A549 (cell line): Measurements from ENCODE around the gene PRMT3. TPM values are rescaled to one million over a fixed set of nuclear protein-coding genes. Genes with fewer than 3 reads are reported as not detected.

Experiments
- CBX8 ChIP-seq: fragments of 200-600 bp; sonication (generic); IDR thresholded peaks from 2 replicates; pipeline ENCODE4 v1.6.1; 2016
- CHD2 ChIP-seq: fragments of 150-350 bp; IDR thresholded peaks from 2 replicates; pipeline ENCODE4 v1.6.1; 2014; ENCODE audit warnings: low read length; ENCODE audit not compliant: partially characterized antibody
- EP300 ChIP-seq, 2 experiments: fragments of >200 bp; sonication (Bioruptor Twin); formaldehyde crosslinking; IDR thresholded peaks; 2 replicates in 1 of 2; 3 replicates in 1 of 2; pipeline ENCODE4 v1.6.1; 2016 to 2017
- FOSB ChIP-seq: fragments of 250-450 bp; sonication (Bioruptor Pico); IDR thresholded peaks from 2 replicates; pipeline ENCODE4 v1.5.0; 2020; ENCODE audit warnings: mild to moderate bottlenecking, moderate library complexity
- FOSL2 ChIP-seq, 2 experiments: fragments of 450-650 bp in 1 of 2; fragments of >200 bp in 1 of 2; sonication (Bioruptor Twin) in 1 of 2; formaldehyde crosslinking; IDR thresholded peaks; 2 replicates each; pipeline versions ENCODE4 v1.5.0 to v1.6.1; 2016 to 2020; ENCODE audit warnings: mild to moderate bottlenecking in 1 of 2, moderate library complexity in 1 of 2
- FOXS1 ChIP-seq: fragments of 250-450 bp; sonication (Bioruptor Pico); IDR thresholded peaks from 2 replicates; pipeline ENCODE4 v1.5.0; 2020; ENCODE audit warnings: mild to moderate bottlenecking, moderate library complexity
- GATA3 ChIP-seq: IDR thresholded peaks from 2 replicates; pipeline ENCODE4 v1.6.1; 2012; ENCODE audit warnings: borderline replicate concordance
- HMGXB4 ChIP-seq: fragments of 250-450 bp; sonication (Bioruptor Pico); IDR thresholded peaks from 2 replicates; pipeline ENCODE4 v1.5.0; 2021; ENCODE audit warnings: mild to moderate bottlenecking, moderate library complexity, borderline replicate concordance
- KDM5A ChIP-seq: fragments of 200-600 bp; sonication (generic); IDR thresholded peaks from 2 replicates; pipeline ENCODE4 v1.6.1; 2016; ENCODE audit warnings: antibody characterized with exemption, mild to moderate bottlenecking
- NFE2L2 ChIP-seq: fragments of 150-350 bp; conservative IDR thresholded peaks from 2 replicates; pipeline ENCODE4 v1.6.1; 2014; ENCODE audit warnings: low read length
- NPAS2 ChIP-seq: fragments of 250-450 bp; sonication (Bioruptor Pico); IDR thresholded peaks from 2 replicates; pipeline ENCODE4 v1.8.0; 2022; ENCODE audit warnings: mild to moderate bottlenecking, moderate library complexity, borderline replicate concordance
- PHF8 ChIP-seq: fragments of 200-600 bp; sonication (generic); IDR thresholded peaks from 2 replicates; pipeline ENCODE4 v1.6.1; 2016; ENCODE audit warnings: low read depth, mild to moderate bottlenecking, antibody characterized with exemption, moderate library complexity, borderline replicate concordance
- RAD21 ChIP-seq, 2 experiments: fragments of >200 bp in 1 of 2; sonication (Bioruptor Twin) in 1 of 2; formaldehyde crosslinking in 1 of 2; IDR thresholded peaks in 1 of 2; conservative IDR thresholded peaks in 1 of 2; 2 replicates in 1 of 2; 3 replicates in 1 of 2; pipeline ENCODE4 v1.6.1; 2012 to 2018; ENCODE audit warnings: inconsistent platforms in 1 of 2
- RARB ChIP-seq: fragments of 250-450 bp; sonication (Bioruptor Pico); IDR thresholded peaks from 2 replicates; pipeline ENCODE4 v1.8.0; 2021; ENCODE audit warnings: mild to moderate bottlenecking, moderate library complexity
- RCOR1 ChIP-seq: fragments of 150-350 bp; IDR thresholded peaks from 2 replicates; pipeline ENCODE4 v1.6.1; 2014; ENCODE audit warnings: antibody characterized with exemption, low read length, low read depth
- REST ChIP-seq: fragments of 200-600 bp; sonication (generic); IDR thresholded peaks from 2 replicates; pipeline ENCODE4 v1.6.1; 2016; ENCODE audit warnings: antibody characterized with exemption, mild to moderate bottlenecking, moderate library complexity
- RFX5 ChIP-seq: fragments of 450-650 bp; IDR thresholded peaks from 2 replicates; pipeline ENCODE4 v1.7.1; 2014; ENCODE audit warnings: antibody characterized with exemption, mild to moderate bottlenecking, moderate library complexity
- RNF2 ChIP-seq: fragments of 200-600 bp; sonication (generic); IDR thresholded peaks from 2 replicates; pipeline ENCODE4 v1.6.1; 2016; ENCODE audit warnings: low read depth, mild to moderate bottlenecking, antibody characterized with exemption, moderate library complexity, borderline replicate concordance
- TFCP2L1 ChIP-seq: fragments of 250-450 bp; sonication (Bioruptor Pico); IDR thresholded peaks from 2 replicates; pipeline ENCODE4 v1.5.0; 2021; ENCODE audit warnings: mild to moderate bottlenecking
- TP53 ChIP-seq: fragments of 250-450 bp; sonication (Bioruptor Pico); IDR thresholded peaks from 2 replicates; pipeline ENCODE4 v1.5.0; 2021; ENCODE audit warnings: mild to moderate bottlenecking, moderate library complexity
- ZSCAN20 ChIP-seq: fragments of 250-450 bp; sonication (Bioruptor Pico); IDR thresholded peaks from 2 replicates; pipeline ENCODE4 v1.8.0; 2022; ENCODE audit warnings: mild to moderate bottlenecking, moderate library complexity
- polyA plus RNA-seq, 4 experiments: library from polyadenylated mRNA; depleted of rRNA in 3 of 4; stranded (reverse); fragments of >200 nt; fragmentation: RNase III in 1 of 4; extraction: RNeasy Plus Mini Kit Qiagen cat#74134 plus additional on column Dnase treatment in 1 of 4; gene quantifications; 2 replicates in 3 of 4; 3 replicates in 1 of 4; pipeline ENCODE4 v1.2.3, GENCODE V29; 2011 to 2017
- TF ChIP-seq, protein P1 (sequence below): fragments of 450-650 bp; IDR thresholded peaks from 2 replicates; pipeline ENCODE4 v1.6.1; 2014; ENCODE audit warnings: antibody characterized with exemption

PRMT3 gene
- polyA plus RNA-seq, 2 of the 4 experiments (the other 2 are of a cell fraction): 34.6 to 53.9 TPM

DNA sequence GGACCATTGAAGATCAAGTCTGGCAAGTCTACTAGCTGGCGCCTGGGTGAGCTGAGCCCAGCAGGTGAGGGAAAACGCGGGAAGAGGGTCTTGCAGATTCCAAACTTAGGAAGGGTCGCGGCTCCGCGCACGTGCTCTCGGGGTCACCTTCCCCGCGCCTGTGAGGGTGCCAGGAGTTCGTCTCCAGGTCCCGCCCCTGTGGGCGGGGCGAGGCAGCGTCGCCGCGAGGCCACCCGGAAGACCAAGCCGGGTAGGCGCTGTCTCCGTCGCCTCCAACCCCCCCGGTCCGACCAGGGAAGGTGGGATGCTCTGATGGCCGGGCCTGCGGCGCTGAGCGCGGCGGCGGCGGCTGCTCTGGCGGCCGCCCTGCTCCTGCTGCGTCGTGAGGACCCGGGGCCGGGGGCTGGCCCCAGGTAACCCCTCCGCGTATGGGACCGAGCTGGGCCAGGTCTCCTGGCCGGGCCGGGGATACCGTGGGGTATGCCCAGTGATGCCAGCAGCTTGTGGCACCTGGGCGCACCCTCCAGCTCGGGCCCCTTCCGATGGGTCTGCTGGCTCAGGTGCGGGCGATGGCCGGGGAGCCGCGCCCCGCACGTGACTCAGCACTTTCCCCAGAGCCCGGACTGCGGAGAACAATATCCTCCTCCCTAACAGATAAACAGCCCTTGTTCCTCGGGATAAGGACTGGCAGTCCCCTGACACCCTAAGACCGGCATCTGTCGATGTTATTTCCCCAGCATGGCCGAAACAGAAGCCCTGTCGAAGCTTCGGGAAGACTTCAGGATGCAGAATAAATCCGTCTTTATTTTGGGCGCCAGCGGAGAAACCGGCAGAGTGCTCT, 23.8 kb upstream of the PRMT3 start, which contains the start of gene HTATIP2 (continued):
- peak; percentile 65; the same call in 1 of the 2 replicates for TF ChIP-seq PHF8
- no peak for TF ChIP-seq CHD2
- no peak for TF ChIP-seq RARB (CRISPR knock-in tag)
- TF ChIP-seq RCOR1: no peak
- TF ChIP-seq REST: no peak
- no peak for TF ChIP-seq CBX8
- no peak for TF ChIP-seq HMGXB4 (CRISPR knock-in tag)
- no peak for TF ChIP-seq RNF2
- TF ChIP-seq EP300 (IDR thresholded peaks at IDR 0.05): no peak
- no peak for TF ChIP-seq RAD21 (conservative IDR thresholded peaks at IDR 0.05 in 1 of 2, IDR thresholded peaks at IDR 0.05 in 1 of 2)
- TF ChIP-seq, protein P1, sequence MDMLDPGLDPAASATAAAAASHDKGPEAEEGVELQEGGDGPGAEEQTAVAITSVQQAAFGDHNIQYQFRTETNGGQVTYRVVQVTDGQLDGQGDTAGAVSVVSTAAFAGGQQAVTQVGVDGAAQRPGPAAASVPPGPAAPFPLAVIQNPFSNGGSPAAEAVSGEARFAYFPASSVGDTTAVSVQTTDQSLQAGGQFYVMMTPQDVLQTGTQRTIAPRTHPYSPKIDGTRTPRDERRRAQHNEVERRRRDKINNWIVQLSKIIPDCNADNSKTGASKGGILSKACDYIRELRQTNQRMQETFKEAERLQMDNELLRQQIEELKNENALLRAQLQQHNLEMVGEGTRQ: peak; percentile 77
- peak; percentile 97 for TF ChIP-seq NFE2L2
- TF ChIP-seq TFCP2L1 (CRISPR knock-in tag): no peak
- TF ChIP-seq ZSCAN20 (CRISPR knock-in tag): no peak
- no peak for TF ChIP-seq FOSB (CRISPR knock-in tag)
- TF ChIP-seq GATA3: no peak
- no peak for TF ChIP-seq RFX5
- TF ChIP-seq NPAS2 (CRISPR knock-in tag): peak; percentile 65; the same call in 1 of the 2 replicates
- TF ChIP-seq TP53 (CRISPR knock-in tag): no peak
- TF ChIP-seq FOSL2 (IDR thresholded peaks at IDR 0.05): no peak
- peak; percentile 60 for TF ChIP-seq FOSL2 (CRISPR knock-in tag; IDR thresholded peaks at IDR 0.05)
- no peak for TF ChIP-seq KDM5A
- TF ChIP-seq FOXS1 (CRISPR knock-in tag): 0 out of 2 replicates have a peak, but pooled peaks have one; percentile 6
- TF ChIP-seq, all 56 proteins: peak for 17
